Astrocyte of the spinal cord (primary cell): ENCODE results near the gene CRELD2.

Source experiments
- DNase-seq: peaks from one replicate; pipeline ENCODE4 v3.0.0; 2011; ENCODE audit warnings: low read depth, low spot score
- H3K4me3 ChIP-seq: 2 replicates; pipeline ENCODE4 v1.5.1; 2011; ENCODE audit warnings: low read depth, mild to moderate bottlenecking, low read length, moderate library complexity
- in situ Hi-C: cut with HindIII; loops from 2 replicates; pipeline ENCODE4 v1.10.0; 2017; ENCODE audit warnings: low sequenced_read_pairs
- TF ChIP-seq, protein P1 (sequence below): IDR thresholded peaks from 2 replicates; pipeline ENCODE4 v1.5.1; 2012; ENCODE audit warnings: low read depth, mild to moderate bottlenecking, low read length, inconsistent platforms

Gene CRELD2

DNA sequence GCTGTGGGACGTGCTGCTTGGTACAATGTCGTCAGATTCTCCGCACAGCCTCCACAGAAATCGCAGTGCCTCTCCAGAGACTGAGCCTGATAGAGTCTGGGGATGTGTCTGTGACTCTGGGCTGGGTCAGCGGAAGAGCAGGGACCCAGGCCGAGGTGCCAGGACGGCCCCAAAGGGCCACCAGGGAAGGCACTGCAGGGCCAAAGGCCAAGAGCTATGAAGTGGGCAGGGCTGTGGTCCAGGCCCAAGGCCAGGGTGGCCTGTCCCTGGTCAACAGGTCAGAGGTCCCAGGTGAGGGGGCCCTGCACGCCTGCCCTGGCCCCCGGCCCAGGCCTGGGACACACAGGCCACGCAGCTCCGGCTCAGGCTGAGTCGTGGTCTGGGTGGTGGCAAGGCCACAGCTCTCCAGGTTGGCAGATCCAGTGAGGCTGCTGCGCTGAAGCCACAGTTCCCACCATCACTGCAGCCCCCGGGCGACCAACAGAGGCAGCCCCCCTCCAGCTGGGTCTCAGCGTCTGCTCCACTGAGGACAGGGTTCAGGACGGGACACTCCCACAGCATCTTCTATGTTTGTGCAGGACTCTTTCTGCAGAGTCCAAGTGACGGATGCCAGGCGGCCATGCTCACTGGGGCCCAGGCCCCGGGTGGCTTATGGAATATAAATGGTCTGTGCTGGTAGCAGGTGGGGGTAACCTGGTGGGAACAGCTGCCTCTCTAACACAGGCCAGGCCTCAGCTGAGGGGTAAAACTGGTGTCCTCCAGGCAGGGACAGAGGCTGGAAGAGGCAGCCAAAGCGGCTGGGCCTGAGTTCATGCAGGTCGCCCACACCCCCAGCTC is 37.4 kb downstream of the CRELD2 start:
- in situ Hi-C loops = no loop called here
- DNase-seq = no peak
- TF ChIP-seq, protein P1, sequence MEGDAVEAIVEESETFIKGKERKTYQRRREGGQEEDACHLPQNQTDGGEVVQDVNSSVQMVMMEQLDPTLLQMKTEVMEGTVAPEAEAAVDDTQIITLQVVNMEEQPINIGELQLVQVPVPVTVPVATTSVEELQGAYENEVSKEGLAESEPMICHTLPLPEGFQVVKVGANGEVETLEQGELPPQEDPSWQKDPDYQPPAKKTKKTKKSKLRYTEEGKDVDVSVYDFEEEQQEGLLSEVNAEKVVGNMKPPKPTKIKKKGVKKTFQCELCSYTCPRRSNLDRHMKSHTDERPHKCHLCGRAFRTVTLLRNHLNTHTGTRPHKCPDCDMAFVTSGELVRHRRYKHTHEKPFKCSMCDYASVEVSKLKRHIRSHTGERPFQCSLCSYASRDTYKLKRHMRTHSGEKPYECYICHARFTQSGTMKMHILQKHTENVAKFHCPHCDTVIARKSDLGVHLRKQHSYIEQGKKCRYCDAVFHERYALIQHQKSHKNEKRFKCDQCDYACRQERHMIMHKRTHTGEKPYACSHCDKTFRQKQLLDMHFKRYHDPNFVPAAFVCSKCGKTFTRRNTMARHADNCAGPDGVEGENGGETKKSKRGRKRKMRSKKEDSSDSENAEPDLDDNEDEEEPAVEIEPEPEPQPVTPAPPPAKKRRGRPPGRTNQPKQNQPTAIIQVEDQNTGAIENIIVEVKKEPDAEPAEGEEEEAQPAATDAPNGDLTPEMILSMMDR = no peak
- H3K4me3 ChIP-seq = no peak overlapping the region

DNA sequence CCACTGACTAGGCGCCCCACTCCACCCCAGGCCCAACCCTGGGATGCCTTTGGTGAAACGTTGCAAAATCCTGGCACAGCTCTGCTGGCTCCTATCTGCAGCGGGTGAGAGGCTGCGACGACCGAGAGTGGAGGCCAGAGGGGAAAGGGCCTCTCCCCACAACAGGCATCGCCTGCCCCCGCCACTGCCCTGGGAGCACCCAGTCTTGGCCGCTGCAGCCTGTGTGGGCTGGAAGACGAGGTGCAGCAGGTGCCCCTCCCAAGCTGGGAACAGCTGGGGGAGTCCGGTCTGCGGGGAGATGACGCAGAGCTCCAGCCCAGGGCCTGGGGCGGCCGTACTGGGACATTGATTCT is 38.0 kb downstream of the CRELD2 start:
- DNase-seq = no peak
- H3K4me3 ChIP-seq = no peak overlapping the region
- TF ChIP-seq, protein P1 = no peak
- in situ Hi-C loops = no loop called here

DNA sequence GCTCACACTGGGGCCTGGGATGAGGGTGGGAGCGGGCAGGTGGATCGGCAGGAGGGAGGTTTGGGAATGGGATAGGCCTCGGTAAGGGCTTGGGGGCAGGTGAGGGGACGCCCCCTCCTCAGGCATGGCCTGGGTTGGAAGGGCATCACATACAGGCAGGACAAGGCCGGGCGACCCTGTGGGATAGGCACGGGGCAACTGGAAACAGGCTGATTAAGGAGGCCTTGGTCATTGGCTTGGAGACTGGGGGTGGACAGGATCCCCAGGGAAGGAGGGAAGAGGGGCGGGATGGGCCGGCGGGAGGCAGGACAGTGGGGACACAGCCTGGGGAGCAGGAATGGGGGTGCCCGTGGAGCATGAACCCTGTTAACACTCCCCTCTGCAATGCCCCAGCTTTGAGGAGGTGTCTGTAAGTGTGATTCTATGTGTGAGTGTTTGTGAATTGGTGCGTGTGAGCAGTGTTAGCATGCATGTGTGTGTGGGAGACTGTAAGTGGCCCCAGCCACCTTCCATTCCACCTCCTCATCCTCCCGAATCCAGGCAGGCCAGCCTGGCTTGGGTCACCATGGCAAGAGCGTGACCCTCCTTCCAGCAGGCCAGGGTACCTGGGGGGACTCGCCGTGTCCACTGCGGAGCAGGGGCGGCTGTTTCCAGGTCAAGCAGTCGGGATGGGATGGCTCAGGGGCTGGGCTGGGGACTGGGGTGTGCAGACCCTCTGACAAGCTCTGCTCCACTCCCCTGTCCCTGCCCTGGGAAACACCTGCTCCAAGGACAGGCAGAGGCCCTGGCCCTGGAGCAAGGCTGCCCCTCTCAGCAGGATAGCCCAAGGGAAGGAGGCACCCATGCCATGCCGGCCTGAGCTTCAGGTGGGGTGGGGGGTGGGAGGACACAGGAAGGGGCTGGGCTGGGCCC is 38.7 kb downstream of the CRELD2 start:
- in situ Hi-C loops = no loop called here
- TF ChIP-seq, protein P1 = no peak
- DNase-seq = no peak
- no peak overlapping the region for H3K4me3 ChIP-seq

DNA sequence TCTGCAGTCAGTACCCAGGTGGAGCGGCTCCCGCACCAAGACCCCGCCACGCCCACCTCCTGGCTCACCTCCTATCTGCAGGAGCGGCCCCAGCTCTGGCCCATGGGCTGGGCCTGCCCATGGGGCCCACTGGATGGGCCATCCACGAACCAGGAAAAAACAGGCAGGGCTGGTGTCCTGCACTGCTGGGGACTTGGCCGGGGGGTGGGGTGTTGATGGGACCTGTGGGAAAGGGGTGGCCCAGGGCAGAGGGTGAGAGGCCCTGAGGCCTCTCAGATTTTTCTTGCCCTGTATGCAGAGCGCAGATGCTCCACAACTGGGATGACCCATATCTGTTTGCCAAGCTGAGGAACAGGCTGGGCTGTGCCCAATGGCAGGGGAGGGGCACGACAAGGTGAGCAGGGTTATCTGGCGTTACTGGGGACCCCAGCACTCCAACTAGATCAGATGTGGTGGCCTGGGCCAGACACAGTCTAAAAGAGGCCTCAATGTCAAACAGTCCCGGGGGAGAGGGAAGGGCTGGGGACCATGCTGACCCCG is 39.5 kb downstream of the CRELD2 start:
- in situ Hi-C loops = no loop called here
- no peak for DNase-seq
- TF ChIP-seq, protein P1 = no peak
- H3K4me3 ChIP-seq = no peak overlapping the region

DNA sequence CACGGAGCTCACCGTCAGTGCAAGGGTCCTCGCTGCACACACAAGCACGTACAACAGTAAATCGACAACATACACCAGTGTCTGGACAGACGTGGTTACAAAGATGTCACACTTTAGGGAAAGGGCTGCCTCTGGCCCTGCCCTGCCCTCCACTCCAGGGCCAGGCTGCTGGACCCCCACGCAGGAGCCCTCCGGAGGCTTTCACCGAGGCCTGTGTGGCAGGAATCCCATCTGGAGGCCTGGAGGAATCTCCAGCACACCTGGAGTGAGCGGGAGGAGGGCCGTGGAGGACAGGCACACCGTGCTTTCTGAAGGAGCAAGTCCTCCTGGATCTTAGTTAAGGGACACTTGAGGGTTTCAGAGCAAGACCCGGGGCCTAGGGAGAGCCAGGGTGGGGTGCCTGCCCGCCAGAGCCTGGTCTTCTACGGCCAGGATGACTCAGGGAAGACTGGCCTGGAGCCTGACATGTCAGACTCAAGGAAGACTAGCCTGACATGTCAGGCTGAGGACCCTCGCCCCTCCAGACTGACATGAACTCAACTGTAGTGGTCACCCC is 40.0 kb downstream of the CRELD2 start:
- TF ChIP-seq, protein P1 = no peak
- in situ Hi-C loops = no loop called here
- H3K4me3 ChIP-seq = no peak overlapping the region

More for the DNA sequence above, 40.0 kb downstream of the CRELD2 start:
- no peak for DNase-seq
